ENCODE results near the gene MUC6.
"Not testable (repeated sequence)": the region's sequence is repeated elsewhere in the genome, so short reads cannot be mapped to it uniquely, and the experiment has no call there.

The MUC6 gene

DNA sequence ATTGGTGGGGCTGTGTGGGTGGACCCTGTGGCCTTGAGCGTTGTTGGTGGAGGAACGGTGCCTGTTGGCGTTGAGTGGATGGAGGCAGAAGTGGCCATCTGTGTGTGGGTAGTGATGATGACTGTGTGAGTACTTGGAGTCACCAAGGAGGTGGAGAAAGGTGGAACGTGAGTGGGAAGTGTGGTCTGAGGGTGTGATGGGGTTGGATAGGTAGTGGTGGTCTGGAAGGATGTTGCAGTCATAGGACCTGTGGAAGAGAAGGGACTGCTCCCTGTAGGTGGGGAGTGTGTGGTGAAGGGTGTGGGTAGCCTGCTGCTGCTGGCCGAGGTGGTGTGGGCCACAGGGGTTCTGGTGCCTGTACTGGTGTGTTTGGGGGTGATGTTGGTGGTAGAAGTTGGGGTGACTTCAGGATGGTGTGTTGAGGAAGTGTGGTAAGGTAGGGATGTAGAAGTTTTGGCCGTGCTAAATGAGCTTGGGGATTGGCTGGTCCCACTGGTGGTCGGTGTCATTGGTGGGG is 19.9 kb downstream of the MUC6 start:
- in situ Hi-C loops (cut with HindIII; ENCODE audit: low pct_ligation_motif_present, low pct_unique_long_range_greater_than_20kb, low sequenced_read_pairs); DNase-seq: not testable (repeated sequence)

DNA sequence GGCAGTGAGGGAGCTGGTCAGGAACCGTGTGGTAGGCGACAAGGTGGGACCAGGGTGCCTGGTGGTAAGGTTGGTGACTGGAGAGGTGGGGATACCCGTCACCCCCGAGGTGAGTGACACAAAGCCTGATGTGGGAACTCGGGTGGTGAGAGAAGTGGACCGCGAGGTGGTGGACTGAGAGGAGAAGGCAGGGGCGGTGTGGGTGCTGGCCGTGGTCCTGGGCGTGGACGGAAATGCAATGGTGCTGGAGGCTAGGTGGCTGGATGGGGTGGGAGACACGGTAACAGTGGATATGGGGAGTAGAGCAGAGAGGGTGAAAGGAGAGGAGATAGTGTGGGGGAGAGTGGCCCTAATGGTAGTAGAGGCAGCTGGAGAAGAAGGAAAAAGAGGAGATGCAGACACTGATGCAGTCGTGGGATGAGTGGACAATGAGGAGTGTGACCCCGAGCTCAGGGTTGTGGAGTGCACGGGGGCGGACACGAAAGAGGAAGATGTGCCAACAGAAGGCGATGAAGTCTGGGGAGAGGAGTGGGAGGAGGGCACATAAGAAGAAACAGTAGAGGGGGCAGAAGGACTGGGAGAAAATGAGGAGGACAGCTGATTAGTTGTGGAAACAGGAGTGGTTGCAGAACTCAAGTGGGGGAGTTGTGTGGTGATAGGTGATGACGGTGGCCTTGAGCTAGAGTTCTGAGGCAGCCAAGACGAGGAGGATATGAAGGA is 20.5 kb downstream of the MUC6 start:
- in situ Hi-C loops (cut with HindIII; ENCODE audit: low pct_ligation_motif_present, low pct_unique_long_range_greater_than_20kb, low sequenced_read_pairs) = no loop called here
- no peak for DNase-seq

DNA sequence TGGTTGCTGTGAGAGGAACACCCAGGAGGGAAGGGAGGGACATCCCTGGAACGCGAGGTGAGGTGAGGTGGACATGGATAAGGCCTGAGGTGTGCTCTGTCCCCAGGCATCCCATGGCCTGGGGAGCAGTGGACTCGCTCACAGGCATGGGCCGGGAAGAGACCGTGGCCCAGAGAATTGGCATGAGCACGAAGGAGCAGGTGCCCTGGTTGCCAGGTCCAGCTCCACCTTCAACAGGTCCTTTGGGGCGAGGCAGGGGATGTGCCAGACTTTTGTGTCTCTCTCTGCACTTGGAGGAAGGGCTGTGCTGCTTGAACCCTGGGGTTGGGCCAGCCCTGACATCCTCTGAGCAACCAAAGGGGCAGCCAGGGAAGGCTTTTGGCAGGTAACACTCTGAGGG is 21.5 kb downstream of the MUC6 start:
- in situ Hi-C loops (cut with HindIII; ENCODE audit: low pct_ligation_motif_present, low pct_unique_long_range_greater_than_20kb, low sequenced_read_pairs) = no loop called here

DNA sequence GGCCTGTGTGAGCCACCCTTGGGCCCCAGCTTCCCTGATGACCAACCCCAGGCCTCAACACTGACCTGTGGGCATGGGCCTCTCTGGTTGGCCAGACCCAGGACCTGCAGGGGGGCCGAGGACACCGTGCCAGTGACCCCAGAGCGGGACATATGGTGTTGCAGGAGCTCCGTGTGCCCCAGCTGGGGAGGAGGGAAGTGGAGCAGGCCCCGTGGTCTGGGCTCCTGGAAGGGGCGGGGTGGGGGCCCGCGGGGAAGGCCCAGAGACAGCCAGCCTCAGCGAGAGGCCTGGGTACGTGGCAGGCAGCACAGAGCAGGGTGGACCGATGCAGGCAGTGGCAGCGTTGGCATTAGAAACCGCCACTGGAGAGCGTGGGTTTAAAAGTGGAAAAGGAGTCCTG is 22.2 kb downstream of the MUC6 start:
- DNase-seq = no peak
- in situ Hi-C loops (cut with HindIII; ENCODE audit: low pct_ligation_motif_present, low pct_unique_long_range_greater_than_20kb, low sequenced_read_pairs) = no loop called here

More for the DNA sequence above, 21.5 kb downstream of the MUC6 start:
- no peak for DNase-seq

DNA sequence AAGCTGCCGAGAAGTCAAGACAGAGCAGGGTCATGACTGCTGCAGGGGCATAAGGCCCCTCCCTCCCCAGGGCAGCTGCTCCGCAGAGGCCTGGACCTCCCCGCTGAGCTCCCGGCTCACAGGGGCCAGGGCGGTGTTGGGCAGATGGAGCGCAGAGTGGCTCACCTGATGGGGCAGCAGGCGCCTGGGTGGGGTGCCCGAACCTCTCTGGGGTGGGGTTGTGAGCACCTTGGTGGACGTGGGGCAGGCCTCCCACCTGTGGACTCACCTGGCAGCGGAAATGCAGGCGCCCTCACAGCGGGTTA is 22.9 kb downstream of the MUC6 start:
- in situ Hi-C loops (cut with HindIII; ENCODE audit: low pct_ligation_motif_present, low pct_unique_long_range_greater_than_20kb, low sequenced_read_pairs) = no loop called here
- no peak for DNase-seq

DNA sequence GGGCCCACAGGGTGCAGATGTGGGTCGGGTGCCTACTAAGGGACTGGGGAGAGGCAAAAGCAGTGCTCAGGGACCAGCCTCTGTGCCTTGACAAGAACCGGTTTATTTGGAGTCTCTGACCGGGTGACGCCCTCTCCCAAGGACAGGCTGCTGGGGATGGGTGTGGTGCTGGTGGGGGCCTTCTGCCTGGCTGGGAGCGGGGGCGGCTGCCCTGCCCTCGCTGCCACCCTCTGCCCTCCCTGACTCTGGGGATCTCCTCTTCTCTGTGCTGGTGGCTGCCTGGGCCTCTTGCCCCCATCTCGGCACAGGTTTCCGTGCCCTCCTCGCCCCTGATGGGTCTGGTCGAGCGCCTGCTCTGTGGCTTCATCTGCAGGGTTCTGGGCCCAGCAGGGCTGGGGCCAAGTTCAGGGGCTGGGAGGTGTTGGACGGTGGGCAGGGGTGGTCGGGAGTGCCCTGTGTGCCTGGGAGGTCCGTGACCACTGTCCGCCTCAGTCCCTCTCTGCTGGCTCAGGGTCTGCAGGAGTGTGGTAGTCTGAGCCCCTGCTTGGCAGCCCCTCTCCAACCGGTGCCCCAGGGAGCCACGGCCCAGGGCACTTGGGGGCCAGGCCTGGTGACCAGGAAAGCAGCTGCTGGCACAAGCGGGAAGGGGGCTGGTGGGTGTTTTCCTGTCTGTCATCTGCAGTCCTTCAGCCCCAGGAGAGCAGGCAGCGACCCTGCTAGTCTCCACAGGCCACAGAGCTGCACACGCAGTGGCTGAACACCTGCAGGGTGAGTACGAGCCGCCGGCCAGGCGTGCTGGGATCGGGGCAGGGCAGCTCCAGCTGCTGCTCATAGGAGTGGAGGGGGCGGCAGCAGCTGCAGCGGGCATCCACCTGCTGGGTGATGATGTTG is 23.5 kb downstream of the MUC6 start:
- in situ Hi-C loops (cut with HindIII; ENCODE audit: low pct_ligation_motif_present, low pct_unique_long_range_greater_than_20kb, low sequenced_read_pairs) = no loop called here

DNA sequence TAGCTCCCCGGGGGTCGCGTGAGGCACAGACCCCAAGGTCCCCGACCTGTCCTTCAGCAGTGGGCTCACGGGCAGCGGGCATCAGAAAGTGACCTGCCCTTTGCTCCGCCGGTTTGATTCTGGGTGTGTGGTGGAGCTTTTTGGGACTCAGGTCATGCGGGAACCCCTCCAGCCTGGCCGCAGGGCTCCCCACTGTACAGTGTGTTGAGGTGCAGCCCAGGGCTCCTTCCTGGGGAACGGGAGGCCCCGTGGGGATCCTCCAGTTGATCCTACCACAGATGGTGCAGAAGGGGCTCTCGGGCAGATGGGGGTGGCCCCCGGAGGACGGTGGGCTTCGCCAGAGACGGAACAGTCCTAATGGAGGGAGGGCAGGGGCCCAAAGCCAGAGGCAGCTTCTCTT is 24.2 kb downstream of the MUC6 start:
- no peak for DNase-seq
- in situ Hi-C loops (cut with HindIII; ENCODE audit: low pct_ligation_motif_present, low pct_unique_long_range_greater_than_20kb, low sequenced_read_pairs) = no loop called here

More for the DNA sequence above, 23.5 kb downstream of the MUC6 start:
- no peak for DNase-seq

DNA sequence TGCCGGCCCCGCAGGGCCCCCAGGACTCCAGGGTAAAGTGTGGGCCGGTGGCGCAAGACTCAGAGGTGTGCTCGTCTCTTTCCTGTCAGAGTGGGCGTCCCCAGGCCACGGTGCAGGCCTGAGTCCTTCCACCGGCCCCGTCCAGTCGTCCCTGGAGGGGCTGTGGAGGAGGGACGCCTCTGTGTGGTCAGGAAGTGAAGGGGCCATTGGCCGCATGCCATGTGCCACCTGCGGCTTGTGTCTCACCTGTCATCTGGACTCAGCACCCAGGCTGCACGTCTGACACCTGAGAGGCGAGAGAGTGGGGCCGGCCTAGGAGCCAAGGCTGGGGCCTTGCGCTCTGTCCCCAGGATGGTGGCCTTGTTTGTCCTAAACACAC is 25.2 kb downstream of the MUC6 start:
- in situ Hi-C loops (cut with HindIII; ENCODE audit: low pct_ligation_motif_present, low pct_unique_long_range_greater_than_20kb, low sequenced_read_pairs) = no loop called here

DNA sequence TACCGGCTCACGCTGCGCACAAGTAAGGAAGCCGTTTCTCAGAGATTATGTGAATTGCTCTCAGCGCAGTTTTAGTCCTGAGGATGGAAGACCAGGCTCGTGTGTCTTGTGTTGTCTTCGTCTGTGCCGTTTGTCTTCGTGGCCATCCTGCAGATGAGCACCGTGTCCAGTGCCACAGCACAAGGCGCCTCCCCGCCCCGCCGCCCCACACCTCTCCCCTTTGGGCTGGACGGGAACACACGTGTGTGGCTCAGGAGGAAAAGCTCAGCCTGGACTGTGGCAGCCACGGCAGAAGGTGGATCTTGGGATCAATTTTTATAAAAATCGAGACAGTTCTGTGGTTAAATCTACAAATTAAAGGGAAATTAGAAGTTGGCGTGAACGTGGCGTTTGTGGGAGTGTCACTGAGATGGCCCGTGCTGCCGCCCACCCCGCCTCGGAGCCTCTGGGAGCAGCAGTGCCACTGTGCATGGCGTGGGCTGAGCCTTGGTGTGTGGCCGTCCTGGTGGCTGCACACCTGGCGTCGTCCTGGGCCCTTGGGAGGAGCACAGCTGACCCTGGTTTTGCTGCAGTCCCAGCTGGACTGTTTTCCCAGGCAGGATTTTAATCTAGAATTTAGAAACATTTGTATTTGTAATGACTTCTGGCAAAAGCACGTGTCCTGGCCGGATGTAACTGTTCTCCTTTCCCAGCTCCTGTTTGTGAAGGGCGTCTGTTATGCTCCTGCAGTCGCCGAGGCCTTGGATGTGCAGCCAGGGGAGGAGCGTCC is 25.8 kb downstream of the MUC6 start:
- in situ Hi-C loops (cut with HindIII; ENCODE audit: low pct_ligation_motif_present, low pct_unique_long_range_greater_than_20kb, low sequenced_read_pairs) = no loop called here
- DNase-seq = no peak

More for the DNA sequence above, 25.2 kb downstream of the MUC6 start:
- DNase-seq = no peak

DNA sequence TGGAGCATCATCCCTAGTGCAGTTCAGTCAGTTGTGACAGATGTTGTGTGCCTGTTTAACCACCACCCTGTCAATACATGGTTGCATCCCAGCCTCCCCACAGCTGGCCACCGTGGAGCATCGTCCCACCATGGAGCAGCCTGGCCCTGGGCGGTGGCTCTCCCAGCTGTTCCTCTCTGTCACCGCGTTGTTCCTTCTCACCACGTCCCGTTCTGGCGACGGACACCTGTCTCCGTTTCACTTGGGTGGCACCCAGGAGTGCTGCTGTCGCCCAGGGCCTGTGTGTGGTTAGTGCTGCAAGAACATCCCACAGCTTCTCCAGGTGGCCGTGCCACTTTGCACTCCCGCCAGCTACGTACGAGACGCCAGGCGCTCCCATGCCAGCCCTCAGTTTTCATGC is 26.5 kb downstream of the MUC6 start:
- in situ Hi-C loops (cut with HindIII; ENCODE audit: low pct_ligation_motif_present, low pct_unique_long_range_greater_than_20kb, low sequenced_read_pairs) = no loop called here
- DNase-seq = no peak

DNA sequence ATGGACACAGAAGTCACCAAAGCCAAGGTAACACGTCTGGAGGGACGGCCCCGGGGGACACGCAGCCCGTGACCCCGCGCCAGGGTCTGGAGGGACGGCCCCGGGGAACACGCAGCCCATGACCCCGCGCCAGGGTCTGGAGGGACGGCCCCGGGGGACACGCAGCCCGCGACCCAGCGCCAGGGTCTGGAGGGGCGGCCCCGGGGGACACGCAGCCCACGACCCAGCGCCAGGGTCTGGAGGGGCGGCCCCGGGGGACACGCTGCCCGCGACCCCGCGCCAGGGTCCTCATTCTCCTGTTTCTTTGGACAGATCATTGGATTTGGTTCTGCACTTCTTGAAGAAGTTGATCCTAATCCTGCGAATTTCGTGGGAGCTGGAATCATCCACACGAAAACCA is 27.1 kb downstream of the MUC6 start:
- in situ Hi-C loops (cut with HindIII; ENCODE audit: low pct_ligation_motif_present, low pct_unique_long_range_greater_than_20kb, low sequenced_read_pairs) = no loop called here
- DNase-seq = no peak

DNA sequence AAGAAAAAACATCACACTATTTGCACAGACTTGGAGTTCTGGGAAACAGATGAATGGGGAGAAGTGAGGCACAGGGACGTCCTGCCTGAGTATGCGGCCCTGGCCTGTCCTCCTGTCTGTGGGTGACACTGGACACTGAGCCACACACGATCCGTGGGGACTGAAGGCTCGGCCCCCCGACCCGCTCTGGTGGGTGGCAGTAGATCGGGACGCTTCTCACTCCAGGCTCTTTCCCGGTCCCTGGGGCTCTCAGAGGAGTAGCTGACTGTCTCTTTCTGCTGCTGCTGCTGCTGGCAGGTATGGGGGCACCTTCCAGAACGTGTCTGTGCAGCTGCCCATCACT is 27.7 kb downstream of the MUC6 start:
- in situ Hi-C loops (cut with HindIII; ENCODE audit: low pct_ligation_motif_present, low pct_unique_long_range_greater_than_20kb, low sequenced_read_pairs) = no loop called here
- no peak for DNase-seq

DNA sequence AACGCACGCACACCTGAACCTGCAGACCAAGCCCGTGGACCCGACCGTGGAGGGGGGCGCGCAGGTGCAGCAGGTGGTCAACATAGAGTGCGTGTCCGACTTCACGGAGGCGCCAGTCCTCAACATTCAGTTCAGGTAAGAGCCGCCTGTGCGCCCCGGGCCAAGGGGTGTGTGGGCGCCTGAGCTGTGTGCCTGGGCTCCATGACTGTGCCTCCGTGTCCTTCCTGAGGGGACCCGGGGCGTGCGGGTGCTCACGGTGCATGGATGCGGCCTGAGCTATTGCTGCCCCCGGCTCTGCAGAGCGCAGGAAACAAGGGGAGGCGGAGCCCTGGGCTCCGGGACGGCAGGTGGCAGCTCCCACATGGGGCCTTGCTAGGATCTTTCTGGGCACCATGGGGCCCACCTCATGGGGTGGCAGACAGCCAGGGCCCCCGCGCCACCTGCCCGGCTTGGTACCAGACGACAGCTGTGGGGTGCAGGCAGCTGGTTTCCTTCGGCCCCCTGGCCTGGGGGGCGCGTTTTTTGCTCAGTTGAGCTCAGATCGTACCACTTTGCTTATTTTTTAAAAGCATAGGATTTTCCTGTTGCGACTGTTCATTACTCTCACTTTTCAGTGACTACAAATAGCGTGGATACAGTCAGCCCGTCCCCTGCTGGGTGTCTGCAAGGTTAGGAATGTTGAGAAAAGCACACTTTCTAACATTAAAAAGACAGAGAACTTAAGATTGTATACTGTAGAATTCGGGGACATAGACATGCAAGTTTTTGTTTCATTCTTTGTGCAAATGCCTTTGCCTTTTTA is 28.3 kb downstream of the MUC6 start:
- DNase-seq = no peak
- in situ Hi-C loops (cut with HindIII; ENCODE audit: low pct_ligation_motif_present, low pct_unique_long_range_greater_than_20kb, low sequenced_read_pairs) = no loop called here

DNA sequence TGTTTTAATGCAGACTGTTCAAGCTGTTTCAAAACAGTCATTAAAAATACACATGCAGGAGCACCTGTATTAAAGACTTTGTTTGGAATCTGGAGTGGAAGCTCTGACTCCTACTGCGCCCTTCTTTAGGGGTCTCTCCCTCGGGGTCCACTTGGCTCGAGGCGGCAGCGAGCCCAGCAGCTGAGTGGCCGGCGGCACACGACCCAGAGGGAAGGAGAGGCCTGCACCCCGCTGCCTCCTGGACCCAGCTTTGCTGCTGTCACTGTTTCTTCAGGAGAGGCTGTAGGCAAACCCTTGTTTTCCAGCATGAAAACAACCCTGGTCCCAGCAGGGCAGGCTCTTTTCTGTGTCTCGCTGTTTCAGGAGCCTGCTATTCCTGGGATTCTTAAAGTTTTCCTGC is 29.2 kb downstream of the MUC6 start:
- in situ Hi-C loops (cut with HindIII; ENCODE audit: low pct_ligation_motif_present, low pct_unique_long_range_greater_than_20kb, low sequenced_read_pairs) = no loop called here
- DNase-seq = no peak

DNA sequence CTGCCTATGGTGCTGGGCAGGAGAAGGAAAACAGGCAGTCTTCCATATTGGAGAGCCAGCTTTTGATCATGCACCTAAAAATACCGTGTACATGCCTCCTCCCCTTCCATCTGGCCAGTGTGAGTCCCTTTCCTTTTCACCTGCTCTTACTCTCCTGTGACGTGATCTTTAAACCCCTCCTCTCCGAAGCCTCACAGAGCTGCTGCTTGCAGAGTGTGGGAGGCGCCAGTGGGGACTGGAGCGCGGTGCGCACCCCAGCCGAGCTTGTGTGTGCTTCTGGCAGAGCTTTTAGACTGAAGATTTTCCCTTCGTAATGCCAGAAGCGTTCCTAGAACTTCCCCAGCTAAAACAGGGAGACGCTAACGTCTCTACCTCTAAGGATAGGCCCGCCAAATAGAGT is 29.8 kb downstream of the MUC6 start:
- in situ Hi-C loops (cut with HindIII; ENCODE audit: low pct_ligation_motif_present, low pct_unique_long_range_greater_than_20kb, low sequenced_read_pairs) = no loop called here
- DNase-seq = no peak

DNA sequence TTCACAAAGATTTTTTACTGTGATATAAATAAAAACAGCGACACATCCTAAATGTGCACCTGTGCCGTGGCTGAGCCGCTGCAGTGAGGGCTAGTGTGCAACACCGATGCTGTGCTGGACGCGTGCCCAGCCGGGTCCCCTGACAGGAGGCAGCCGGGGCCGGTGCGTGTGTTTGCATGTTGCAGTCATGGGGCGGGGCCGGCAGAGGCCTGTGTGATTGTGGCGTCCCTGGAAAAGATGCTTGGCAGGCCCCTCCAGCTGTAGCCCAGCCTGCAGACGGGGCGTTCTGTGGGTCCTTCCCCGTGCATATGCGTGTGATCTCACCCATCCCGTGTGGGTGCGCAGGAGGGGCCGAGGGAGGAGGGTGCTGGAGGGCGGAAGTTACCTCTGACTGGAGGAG is 30.6 kb downstream of the MUC6 start:
- in situ Hi-C loops (cut with HindIII; ENCODE audit: low pct_ligation_motif_present, low pct_unique_long_range_greater_than_20kb, low sequenced_read_pairs) = no loop called here
- DNase-seq = no peak

DNA sequence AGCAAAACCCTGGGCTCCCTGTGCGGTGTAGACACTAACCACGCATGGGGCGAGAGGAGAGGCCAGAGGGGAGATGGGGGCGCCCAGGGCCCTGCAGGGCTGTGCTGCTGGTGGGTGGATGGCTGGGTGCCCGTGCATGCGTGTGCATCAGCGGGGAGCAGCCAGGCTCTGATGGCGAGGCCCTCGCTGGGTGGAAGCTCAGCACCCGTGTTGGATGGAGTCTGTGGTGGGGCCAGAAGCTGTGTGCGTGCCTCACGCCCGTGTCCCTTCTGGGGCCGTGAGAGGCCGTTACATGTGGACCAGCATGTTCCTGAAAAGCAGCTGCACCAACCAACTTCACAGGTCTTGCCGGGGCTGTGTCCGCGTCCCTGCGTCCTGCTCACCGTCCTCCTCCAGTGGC is 33.4 kb downstream of the MUC6 start:
- DNase-seq = no peak
- in situ Hi-C loops (cut with HindIII; ENCODE audit: low pct_ligation_motif_present, low pct_unique_long_range_greater_than_20kb, low sequenced_read_pairs) = no loop called here

DNA sequence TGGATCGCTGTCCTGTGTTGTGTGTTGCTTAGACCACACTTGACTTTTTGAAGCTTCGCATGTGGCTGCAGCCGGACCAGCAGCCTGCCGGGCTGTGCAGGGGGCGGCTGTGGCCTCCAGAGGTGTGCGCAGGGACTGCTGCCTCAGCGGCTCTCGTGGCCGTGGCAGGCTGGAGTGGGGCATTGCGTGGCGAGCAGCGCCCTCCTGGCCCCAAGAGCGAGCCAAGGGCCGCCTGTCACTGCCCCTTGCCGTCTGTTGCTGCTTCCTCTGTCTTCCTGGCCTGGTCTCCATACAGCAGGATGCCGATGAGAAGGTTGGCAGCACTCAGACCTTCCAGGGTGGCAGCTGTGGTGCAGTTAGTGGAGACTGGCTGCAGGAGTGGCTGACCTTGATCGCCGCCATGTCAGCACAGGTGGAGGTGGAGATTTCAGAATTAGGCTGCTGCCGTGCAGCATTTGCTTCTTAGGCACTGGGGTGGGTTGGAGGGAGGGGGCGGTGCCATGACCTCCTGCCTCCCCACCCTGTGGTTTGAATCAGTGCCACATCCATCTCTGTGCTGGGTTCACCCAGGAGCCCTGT is 34.0 kb downstream of the MUC6 start:
- DNase-seq = no peak
- in situ Hi-C loops (cut with HindIII; ENCODE audit: low pct_ligation_motif_present, low pct_unique_long_range_greater_than_20kb, low sequenced_read_pairs) = no loop called here

Measured in ACHN (cell line).